ENCODE data around the gene GTF2IRD1.
"Not testable (repeated sequence)": the region's sequence is repeated elsewhere in the genome, so short reads cannot be mapped to it uniquely, and the experiment has no call there.

Gene GTF2IRD1

GRCh38 chr7:74453322-74454011 is at the start of gene GTF2IRD1:
TSS of gene GTF2IRD1 (plus strand) at chr7:74453906. CDS start at chr7:74508081, 54,175 bp downstream.
- Mint-ChIP-seq H3K4me3 (peak within 1 kb of the TSS; percentile 76), H3K36me3 (no peaks in the 10 kb centered on the region), H3K9me3 (no peaks in the 10 kb centered on the region), H3K27me3 (peaks cover 55% of the 10 kb centered on the region), H3K4me1 (peaks cover 7% of the 10 kb centered on the region), H3K27ac (peak within 1 kb of the TSS; percentile 42)
- ATAC-seq = peak; percentile 54

GRCh38 chr7:74404388-74404700 is 49.4 kb upstream of the GTF2IRD1 start:
- no peaks in the 10 kb centered on the region for H3K4me1 Mint-ChIP-seq
- H3K27me3 Mint-ChIP-seq = no peaks in the 10 kb centered on the region
- no peak overlapping the region for H3K27ac Mint-ChIP-seq
- H3K4me3 Mint-ChIP-seq = no peak overlapping the region
- peaks cover 46% of the 10 kb centered on the region for H3K36me3 Mint-ChIP-seq
- no peaks in the 10 kb centered on the region for H3K9me3 Mint-ChIP-seq
- no peak for ATAC-seq

- H3K27ac Mint-ChIP-seq = no peak overlapping the region
- peaks cover 46% of the 10 kb centered on the region for H3K36me3 Mint-ChIP-seq
- no peak for ATAC-seq
- H3K4me3 Mint-ChIP-seq = no peak overlapping the region
- no peaks in the 10 kb centered on the region for H3K27me3 Mint-ChIP-seq
- H3K4me1 Mint-ChIP-seq = peaks cover 4% of the 10 kb centered on the region
- no peaks in the 10 kb centered on the region for H3K9me3 Mint-ChIP-seq
These were observed 49.0 kb upstream of the GTF2IRD1 start for GRCh38 chr7:74404741-74405140.

GRCh38 chr7:74405191-74405898 is 48.4 kb upstream of the GTF2IRD1 start:
- peaks cover 42% of the 10 kb centered on the region for H3K36me3 Mint-ChIP-seq
- no peaks in the 10 kb centered on the region for H3K9me3 Mint-ChIP-seq
- H3K4me1 Mint-ChIP-seq = peaks cover 6% of the 10 kb centered on the region
- no peak for ATAC-seq
- no peak overlapping the region for H3K27ac Mint-ChIP-seq
- no peak overlapping the region for H3K4me3 Mint-ChIP-seq
- H3K27me3 Mint-ChIP-seq = peaks cover 2% of the 10 kb centered on the region

- H3K4me1 Mint-ChIP-seq = peaks cover 6% of the 10 kb centered on the region
- H3K27me3 Mint-ChIP-seq = peaks cover 8% of the 10 kb centered on the region
- H3K36me3 Mint-ChIP-seq = peaks cover 35% of the 10 kb centered on the region
- no peak overlapping the region for H3K4me3 Mint-ChIP-seq
- no peaks in the 10 kb centered on the region for H3K9me3 Mint-ChIP-seq
- no peak for ATAC-seq
- no peak overlapping the region for H3K27ac Mint-ChIP-seq
These were observed 47.7 kb upstream of the GTF2IRD1 start for GRCh38 chr7:74405899-74406512.

- ATAC-seq = no peak
- no peaks in the 10 kb centered on the region for H3K9me3 Mint-ChIP-seq
- H3K27me3 Mint-ChIP-seq = peaks cover 9% of the 10 kb centered on the region
- H3K36me3 Mint-ChIP-seq = peaks cover 29% of the 10 kb centered on the region
- H3K4me3 Mint-ChIP-seq = no peak overlapping the region
- H3K27ac Mint-ChIP-seq = no peak overlapping the region
- peaks cover 6% of the 10 kb centered on the region for H3K4me1 Mint-ChIP-seq
These were observed 45.7 kb upstream of the GTF2IRD1 start for GRCh38 chr7:74407958-74408357.

- Mint-ChIP-seq H3K36me3 (peaks cover 14% of the 10 kb centered on the region), H3K4me3 (no peak overlapping the region), H3K9me3 (no peaks in the 10 kb centered on the region), H3K27me3 (peaks cover 9% of the 10 kb centered on the region), H3K27ac (no peak overlapping the region), H3K4me1 (peaks cover 6% of the 10 kb centered on the region)
- no peak for ATAC-seq
These were observed 44.1 kb upstream of the GTF2IRD1 start for GRCh38 chr7:74409571-74409970.

GRCh38 chr7:74410772-74411171 is 42.9 kb upstream of the GTF2IRD1 start:
- Mint-ChIP-seq H3K4me3 (no peak overlapping the region), H3K27ac (no peak overlapping the region), H3K9me3 (no peaks in the 10 kb centered on the region), H3K36me3 (peaks cover 4% of the 10 kb centered on the region), H3K27me3 (peaks cover 9% of the 10 kb centered on the region), H3K4me1 (peaks cover 6% of the 10 kb centered on the region)
- no peak for ATAC-seq

DNA sequence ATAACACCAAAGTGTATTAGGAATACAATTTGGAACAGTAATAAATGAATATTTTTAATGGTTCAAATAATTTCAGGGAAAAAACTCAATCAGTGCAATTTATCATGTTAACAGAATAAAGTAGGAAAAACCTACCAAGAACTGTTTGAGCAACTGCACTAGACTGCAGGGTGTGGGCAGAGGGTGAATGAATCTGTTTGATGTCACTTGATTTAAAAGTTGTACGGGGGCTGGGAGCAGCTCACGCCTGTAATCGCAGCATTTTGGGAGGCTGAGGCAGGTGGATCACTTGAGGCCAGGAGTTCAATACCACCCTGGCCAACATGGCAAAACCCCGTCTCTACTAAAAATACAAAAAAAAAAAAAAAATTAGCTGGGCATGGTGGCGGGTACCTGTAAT is 42.1 kb upstream of the GTF2IRD1 start:
- H3K27ac Mint-ChIP-seq, H3K4me3 Mint-ChIP-seq, H3K36me3 Mint-ChIP-seq: not testable (repeated sequence)

GRCh38 chr7:74412056-74412455 is 41.6 kb upstream of the GTF2IRD1 start:
- H3K4me3 Mint-ChIP-seq = no peak overlapping the region
- no peak overlapping the region for H3K27ac Mint-ChIP-seq
- H3K9me3 Mint-ChIP-seq = no peaks in the 10 kb centered on the region
- ATAC-seq = no peak
- peaks cover 9% of the 10 kb centered on the region for H3K27me3 Mint-ChIP-seq
- peaks cover 6% of the 10 kb centered on the region for H3K4me1 Mint-ChIP-seq
- no peaks in the 10 kb centered on the region for H3K36me3 Mint-ChIP-seq

More for the DNA sequence above, 42.1 kb upstream of the GTF2IRD1 start:
- not testable (repeated sequence) for ATAC-seq, H3K27me3 Mint-ChIP-seq, H3K9me3 Mint-ChIP-seq, H3K4me1 Mint-ChIP-seq

DNA sequence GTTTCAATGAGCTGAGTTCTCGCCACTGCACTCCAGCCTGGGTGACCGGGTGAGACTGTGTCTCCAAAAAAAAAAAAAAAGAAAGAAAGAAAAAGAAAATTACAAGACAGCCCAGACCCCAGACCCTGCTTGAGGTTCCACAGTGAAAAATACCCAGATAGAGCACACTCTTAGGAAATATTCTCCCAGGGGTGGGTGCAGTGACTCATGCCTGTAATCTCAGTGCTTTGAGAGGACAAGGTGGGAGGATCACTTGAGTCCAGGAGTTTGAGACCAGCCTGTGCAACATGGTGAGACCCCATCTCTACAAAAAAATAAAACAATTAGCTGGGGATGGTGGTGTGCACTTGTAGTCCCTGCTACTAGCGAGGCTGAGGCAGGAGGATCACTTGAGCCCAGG is 41.1 kb upstream of the GTF2IRD1 start:
- no peaks in the 10 kb centered on the region for H3K9me3 Mint-ChIP-seq
- ATAC-seq = no peak
- H3K36me3 Mint-ChIP-seq = no peaks in the 10 kb centered on the region
- H3K27ac Mint-ChIP-seq = no peak overlapping the region
- H3K4me3 Mint-ChIP-seq = no peak overlapping the region
- peaks cover 12% of the 10 kb centered on the region for H3K4me1 Mint-ChIP-seq
- H3K27me3 Mint-ChIP-seq = peaks cover 9% of the 10 kb centered on the region

DNA sequence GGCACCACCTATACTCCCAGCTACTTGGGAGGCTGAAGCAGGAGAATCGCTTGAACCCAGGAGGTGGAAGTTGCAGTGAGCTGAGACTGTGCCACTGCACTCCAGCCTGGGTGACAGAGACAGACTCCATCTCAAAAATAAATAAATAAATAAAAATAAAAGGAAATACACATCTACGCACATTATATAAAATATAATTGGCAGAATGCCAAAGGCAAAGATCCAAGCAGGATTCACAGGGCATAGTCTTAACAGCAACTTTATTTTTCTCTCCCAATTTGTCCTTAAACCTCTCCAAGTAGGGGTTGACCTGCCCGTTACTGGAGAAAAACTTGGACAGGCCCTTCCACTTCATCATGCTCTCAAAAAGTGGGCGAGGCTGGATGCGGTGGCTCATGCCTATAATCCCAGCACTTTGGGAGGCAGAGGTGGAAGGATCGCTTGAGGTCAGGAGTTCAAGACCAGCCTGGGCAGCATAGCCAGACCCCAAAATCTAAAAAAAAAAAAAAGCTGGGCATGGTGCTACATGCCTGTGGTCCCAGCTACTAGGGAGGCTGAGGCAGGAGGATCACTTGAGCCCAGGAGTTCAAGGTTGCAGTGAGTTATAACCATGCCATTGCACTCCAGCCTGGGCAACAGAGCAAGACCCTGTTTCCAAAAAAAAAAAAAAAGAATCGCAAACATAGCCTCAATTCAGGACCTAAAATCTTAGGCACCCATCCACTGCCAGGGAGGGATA is 38.9 kb upstream of the GTF2IRD1 start:
- ATAC-seq, H3K27ac Mint-ChIP-seq, H3K9me3 Mint-ChIP-seq: not testable (repeated sequence)

GRCh38 chr7:74417419-74417971 is 36.2 kb upstream of the GTF2IRD1 start:
- Mint-ChIP-seq H3K4me3 (no peak overlapping the region), H3K36me3 (no peaks in the 10 kb centered on the region), H3K4me1 (peaks cover 17% of the 10 kb centered on the region), H3K27me3 (no peaks in the 10 kb centered on the region), H3K27ac (peak overlapping the region; percentile 30), H3K9me3 (no peaks in the 10 kb centered on the region)
- peak; percentile 67 for ATAC-seq

More for the DNA sequence above, 38.9 kb upstream of the GTF2IRD1 start:
- peaks cover 14% of the 10 kb centered on the region for H3K4me1 Mint-ChIP-seq
- H3K36me3 Mint-ChIP-seq, H3K27me3 Mint-ChIP-seq, H3K4me3 Mint-ChIP-seq: not testable (repeated sequence)

DNA sequence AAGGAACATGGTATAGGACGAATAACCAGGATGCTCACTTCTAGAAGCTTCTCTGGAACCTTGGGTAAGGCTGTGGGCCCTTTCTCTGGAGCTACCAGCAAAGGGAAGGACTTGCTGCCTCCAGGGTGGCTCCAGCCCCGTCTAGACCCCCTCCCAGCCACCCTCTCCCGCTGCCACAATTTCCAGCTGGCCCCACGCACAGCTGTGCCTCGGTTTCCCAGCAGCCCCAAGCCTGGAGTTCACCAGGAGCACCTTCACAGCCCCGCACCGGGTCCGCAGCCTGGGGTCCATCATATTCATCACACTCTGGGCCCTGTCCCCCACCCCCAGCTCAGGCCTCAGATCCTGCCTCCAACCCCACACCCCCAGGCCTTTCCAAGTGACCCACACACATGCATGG is 35.6 kb upstream of the GTF2IRD1 start:
- no peaks in the 10 kb centered on the region for H3K27me3 Mint-ChIP-seq
- H3K9me3 Mint-ChIP-seq = no peaks in the 10 kb centered on the region
- no peak overlapping the region for H3K27ac Mint-ChIP-seq
- no peaks in the 10 kb centered on the region for H3K36me3 Mint-ChIP-seq
- H3K4me1 Mint-ChIP-seq = peaks cover 17% of the 10 kb centered on the region
- H3K4me3 Mint-ChIP-seq = no peak overlapping the region
- no peak for ATAC-seq

DNA sequence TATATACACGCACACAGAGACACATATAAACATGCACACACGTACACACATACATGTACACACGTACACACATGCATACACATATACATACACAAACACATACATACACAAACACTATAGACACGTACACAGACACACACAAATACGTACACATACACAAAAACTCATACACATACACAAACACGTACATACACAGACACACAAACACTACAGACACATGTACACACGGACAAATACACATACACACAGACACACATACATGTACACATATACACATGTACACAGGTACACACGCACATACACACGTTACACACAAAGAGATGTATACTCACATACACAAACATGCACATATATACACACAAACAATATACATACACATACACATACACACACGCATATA is 35.2 kb upstream of the GTF2IRD1 start:
- Mint-ChIP-seq H3K36me3 (no peaks in the 10 kb centered on the region), H3K27ac (no peak overlapping the region), H3K9me3 (no peaks in the 10 kb centered on the region), H3K4me1 (peaks cover 17% of the 10 kb centered on the region), H3K4me3 (no peak overlapping the region), H3K27me3 (no peaks in the 10 kb centered on the region)
- ATAC-seq = no peak

Measured in stimulated activated memory B cell treated with anti-CD40 and anti-IgM and Interleukin-4, amounts not matched to agents 10 μg/mL and 1 μg/mL and 100 μg/mL, for 72 hours (primary cell).